AG08396 (cell line): ENCODE results near the gene ZNF185.
"Not testable (repeated sequence)": the region's sequence is repeated elsewhere in the genome, so short reads cannot be mapped to it uniquely, and the experiment has no call there.

ENCODE experiments used
- DNase-seq: peaks from one replicate; pipeline ENCODE4 v3.0.0; 2012; ENCODE audit warnings: low spot score, mixed read lengths

The ZNF185 gene

DNA sequence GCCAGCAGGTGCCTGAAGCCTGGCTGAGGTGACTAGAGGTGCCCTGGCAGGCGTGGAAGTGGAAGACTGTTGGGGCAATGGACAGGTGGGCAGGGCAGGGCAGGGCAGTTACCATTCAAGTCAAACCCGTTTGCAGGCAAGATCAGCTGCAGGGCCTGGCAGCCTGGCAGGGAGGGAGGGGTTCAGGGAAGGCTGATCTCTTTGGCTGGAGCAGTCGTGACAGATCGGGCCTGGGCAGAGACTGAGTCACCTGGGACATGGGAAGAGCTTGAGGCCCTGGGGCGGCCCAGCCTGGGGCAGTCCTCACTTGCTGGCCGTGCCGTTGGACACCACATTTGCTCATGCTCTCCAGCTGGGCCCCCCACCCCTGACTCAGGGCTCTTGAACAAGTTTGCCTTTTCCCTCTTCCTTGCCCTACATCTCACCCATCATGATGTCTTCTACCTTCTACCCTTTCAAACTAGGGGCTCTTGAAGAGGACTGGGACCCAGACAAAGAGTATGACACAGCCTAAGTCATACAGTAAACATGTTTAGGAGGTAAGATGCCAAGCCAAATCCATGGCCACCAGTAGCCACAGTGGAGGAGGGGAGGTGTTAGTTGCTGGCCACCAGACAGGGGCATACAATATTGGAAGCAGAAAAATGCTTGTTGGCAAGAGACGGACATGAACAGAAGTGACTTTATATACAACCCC is 2.0 kb upstream of the ZNF185 start:
- DNase-seq: no peak

DNA sequence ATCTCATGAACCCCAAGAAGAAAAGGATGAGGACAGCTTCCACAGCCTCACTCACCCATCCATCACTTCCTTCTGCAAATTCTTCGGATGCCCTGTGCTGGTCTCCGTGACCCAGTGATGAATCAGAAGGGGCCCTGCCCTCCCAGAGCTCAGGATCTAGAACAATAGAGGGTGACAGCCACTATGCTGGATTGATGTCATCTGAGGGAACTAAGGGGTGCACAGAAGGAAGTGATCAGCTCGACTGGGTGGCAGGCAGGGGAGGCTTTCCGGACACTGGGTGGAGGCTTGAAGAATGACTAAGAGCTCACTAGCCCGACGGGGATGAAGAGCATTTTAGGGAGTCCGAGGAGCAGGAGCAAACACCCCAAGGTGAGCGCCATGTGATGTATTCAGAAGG is 1.4 kb upstream of the ZNF185 start:
- DNase-seq: no peak

DNA sequence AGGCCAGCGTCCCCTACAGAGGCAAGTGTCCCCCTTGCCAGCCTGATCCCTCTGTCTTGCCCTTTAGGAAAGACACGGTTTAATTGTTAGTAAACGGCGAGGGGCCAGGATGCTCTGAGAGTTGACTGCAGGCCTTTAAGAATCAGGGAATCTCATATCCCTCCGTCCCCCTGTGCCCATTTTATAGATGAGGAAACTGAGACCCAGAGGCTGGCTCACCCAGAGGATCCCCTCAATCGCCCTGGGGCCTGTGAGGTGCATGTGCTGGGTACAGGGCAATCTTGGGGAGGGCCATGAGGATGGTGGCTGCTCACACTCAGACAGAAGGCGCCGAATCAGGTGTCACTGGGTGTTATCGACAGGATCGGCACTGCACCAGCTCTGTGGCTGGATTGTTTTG is 575 bp downstream of the ZNF185 start:
- DNase-seq: no peak

DNA sequence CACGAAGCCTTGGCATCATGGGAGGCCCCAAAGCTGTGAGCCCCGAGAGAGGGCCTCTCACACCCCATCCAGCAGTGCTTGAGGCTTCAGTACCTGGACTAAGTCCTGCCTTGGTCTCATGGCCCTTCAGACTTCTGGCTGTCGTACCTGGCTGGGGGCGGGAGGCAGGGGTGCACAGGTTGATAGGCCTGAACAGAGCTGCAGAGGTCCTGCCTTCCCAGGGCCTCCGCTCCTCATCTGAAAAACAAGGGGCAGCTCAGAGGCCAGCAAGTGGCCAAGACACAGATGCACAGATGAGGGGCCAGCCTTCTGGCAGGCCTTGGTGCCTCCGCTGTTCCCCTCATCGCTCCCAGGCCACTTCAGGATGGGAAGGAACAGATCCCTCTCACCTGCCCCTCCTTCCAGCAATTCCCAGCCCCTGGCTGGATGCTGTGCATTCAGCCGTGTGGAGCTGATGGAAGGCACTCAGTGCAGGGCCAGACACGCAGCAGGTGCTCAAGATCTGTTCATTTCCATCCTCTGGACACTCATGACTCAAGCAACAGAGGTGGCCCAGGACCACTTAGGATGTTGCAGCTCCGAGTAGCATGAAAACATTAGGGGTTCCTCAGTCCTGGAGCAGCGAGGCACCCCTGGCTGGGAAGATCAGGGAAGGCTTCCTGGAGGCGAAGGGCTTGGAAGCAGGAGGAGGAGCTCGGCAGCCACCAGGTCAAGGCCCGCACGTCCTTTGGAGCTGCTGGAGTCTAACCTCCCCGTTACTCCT is 1.4 kb downstream of the ZNF185 start:
- DNase-seq: no peak

DNA sequence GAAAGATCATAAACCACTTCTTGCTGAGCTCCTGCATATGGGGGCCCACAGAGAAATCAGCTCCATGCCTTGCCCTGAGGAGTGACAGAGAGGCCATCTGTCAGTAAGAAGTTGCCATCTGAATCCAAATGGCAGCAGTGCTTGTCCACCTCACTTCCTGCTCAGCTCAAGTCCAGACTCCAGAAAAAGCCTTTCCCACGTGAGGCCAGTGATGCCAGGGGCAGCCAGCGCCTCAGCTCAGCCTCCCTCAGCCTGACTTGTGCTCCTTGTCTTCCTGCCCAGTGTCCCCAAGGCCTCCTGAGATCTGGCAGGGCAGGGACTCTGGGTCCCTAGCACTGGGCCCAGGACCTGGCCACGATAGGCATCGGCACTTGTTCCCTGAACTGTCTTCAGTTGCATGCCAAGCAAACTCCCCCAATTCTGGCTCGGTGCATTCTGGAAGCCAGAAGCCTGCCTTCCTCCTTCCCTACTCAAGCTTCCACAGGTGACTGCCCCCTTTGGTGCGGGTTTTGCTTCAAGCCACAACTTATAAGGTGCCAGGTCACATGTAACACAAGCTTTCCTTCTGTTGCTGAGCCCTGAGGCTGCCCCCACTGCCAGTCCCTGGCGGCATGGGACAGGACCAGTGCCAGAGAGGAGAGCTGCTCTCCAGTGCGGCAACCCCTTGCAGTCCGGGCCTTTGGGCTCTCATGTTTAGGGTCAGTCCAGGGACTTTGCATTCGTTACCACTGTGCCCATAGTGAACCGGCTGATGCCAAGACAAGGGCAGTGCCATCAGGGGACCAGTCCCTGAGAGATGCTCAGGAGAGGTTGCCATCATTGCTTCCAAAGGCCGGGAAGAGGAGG is 2.2 kb downstream of the ZNF185 start:
- DNase-seq: no peak

DNA sequence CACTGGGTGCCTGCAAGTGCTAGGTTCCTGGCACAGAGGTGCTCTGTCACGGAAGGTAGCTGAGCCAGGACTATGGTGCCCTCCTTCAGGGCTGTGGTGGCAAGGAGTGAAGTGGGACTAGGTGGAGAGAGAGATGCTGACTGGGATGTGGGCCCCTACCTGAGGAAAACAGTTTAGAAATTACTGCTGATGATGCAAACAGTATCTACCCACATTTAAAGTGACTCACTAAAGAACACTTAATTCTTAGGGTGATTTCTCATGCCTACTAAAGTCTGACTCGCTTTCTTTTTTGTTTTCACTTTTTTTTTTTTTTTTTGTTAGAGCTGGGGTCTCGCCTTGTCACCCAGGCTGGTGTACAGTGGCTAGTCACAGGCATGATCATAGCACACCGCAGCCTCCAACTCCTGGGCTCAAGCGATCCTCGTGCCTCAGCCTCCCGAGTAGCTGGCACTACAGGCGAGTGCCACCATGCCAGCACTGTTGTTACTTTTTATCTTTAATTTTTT is 3.1 kb downstream of the ZNF185 start:
- no peak for DNase-seq

DNA sequence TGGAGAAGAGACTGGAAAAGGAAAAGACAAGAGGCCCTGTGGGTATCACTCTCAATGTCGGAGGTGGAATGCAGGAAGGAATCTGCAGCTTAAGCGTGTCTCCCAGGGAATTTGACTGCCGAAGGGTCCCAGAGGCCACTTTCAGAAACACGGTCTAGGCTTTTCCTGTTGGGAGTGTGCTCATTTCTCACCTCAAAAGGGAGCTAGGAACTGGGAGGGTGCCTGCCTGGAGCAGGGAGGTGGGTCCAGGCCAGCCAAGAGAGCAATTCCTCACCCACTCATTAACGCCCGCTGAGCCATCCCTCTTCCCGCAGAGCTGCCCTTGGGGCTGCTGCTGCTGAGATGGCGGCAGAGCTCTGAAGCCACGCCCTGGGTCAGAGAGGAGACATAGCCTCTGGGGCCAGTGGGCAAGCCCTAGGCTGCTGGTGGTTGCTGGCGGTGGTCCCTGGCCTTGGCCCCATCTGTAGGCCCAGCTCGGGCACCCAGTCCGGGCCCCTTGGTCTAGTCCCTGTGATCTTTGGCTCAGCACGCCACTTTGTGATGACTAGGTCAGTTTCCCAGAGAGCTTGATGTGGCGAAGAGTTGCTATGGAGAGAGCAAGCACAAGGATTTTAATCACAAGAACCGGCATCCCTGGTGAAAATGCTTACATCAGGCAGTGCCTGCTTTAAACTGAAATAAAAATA is 4.1 kb downstream of the ZNF185 start:
- no peak for DNase-seq

DNA sequence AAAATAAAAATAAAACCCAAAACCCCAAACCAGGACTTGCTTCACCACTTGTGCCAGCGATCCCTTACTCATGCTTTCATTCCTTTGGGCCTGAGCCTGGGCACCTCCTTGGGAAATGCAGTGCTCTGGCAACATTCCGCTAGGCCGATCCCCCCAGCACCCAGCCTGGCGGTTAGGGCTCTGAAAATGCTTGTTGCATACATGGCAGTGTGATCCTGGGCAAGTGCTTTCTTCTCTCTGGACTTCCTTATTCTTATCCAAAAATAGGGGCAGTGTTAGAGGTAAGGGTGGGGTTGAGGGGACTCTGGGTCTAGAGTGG is 4.6 kb downstream of the ZNF185 start:
- no peak for DNase-seq

DNA sequence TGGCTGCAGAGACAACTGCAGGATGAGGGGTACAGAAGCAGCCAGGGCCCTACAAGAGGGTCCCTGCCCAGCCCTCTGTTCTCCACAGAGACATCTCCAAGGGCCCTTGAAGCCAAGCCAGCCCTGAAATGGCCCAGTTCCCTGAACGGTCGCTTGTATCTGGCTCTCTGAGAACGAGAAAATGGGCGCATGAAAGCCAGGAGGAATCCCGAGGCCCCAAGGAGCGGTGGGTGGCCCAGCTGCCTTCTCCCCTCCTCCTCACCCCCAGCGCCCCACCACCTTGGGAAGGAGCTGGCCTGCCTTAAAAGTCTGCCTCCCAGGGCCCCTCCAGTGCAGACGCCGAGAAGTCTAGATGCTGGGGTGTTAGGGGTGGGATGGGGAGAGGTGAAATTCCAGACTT is 5.7 kb downstream of the ZNF185 start:
- no peak for DNase-seq

DNA sequence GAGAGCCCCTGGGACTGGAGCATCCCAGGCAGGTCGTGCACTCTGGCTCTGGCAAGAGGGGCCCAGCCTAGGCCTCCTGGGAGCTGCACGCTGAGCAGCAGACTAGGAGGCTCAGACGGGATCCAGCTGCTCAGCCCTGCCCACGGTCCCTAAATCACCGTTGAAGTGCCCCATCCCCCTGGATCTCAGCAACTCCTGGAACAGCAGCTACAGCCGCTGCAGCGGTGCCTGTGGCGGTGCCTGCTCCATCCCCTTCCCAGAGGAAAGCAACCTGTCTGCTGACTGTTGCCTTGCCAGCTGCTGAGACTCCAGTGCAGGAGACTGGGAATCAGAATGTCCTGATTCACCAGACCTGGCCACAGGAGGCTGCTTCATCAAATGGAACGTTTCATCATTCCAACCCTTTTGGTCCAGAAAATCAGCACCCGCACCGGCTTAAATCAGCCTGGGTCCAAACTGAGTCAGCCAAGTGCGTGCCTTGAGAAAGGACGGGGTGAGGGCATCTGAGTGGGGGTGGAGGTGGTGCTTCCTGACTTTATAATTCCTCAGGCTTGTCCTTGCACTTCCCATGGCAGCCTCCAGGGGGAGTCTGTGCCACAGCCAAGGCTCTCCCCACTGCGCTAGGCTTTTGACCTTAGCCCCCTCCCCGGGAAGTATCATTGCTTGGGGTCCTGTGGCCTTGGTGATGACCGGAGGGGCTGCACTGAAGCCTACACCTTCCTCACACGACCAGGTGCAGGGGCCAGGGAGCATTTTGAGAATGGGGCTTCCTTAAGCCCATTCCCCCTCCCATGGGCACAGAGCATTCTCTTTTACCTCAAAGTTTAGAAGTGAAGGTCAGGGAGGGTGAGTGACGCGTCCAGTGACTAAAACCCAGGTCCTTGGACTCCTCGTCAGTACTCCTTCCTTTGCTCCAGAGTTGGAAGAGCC is 6.5 kb downstream of the ZNF185 start:
- DNase-seq: peak; percentile 84

DNA sequence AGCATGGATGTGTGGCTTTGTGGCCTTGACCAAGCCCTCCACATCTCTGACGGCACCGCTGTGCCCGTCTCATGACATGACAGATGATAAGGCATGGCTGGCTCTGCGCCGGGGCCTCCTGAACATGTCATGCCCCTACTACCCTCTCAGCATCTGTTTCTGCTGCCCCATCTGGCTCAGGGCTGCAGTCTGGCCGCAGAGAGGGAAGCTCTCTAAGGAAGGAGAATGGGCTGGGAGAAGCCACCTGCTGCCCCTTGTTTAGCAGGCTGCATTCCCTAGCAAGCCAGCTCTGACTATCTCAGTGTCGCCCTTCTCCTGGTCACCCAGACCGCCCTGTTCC is 7.2 kb downstream of the ZNF185 start:
- DNase-seq: no peak

DNA sequence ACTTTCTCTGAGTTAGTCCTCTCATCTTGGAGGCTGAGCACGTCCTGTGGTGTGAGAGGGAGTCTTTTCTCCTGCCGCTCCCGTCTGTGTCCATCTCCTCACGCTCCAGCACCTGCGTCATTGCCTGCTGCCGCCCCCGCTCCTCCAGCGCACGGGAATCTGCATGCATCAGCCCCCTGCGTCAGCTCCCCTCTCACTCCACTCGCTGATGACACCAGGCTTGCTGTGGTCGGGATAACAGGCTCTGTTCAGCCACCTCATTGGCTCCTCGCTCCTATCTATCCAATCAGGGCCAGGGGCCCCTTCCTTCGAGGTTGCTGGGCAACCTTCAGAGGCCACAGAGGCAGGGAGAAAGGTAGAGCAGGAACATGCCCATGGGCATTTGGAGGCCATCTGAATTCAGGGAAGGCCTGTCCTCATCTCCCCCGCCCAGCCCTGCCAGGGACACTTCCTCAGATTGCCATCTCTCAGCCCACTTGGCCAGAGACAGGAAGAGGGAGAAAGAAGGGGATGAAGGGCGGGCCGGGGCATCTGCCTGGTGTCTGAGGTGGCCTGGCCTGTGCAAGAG is 9.3 kb downstream of the ZNF185 start:
- peak; percentile 50 for DNase-seq

DNA sequence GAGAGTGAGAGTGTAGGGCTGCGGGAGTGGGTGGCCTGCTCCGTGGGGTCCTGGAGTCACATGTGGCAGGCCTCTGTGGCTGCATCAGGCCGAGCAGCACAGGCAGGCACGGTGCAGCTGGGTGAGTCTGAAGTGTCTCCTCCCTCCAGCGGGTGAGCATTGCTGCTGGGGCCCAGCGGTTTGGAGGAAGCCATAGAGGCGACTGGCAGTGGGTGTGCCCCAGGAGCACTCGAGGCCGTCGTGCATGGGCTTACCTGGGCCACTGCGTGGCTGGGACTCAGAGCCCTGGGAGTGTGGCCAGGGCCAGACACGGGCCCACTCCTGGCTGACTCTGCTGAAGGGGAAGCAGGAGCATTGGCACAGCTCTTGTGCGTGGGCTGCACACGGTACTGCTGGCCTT is 10.6 kb downstream of the ZNF185 start:
- no peak for DNase-seq

DNA sequence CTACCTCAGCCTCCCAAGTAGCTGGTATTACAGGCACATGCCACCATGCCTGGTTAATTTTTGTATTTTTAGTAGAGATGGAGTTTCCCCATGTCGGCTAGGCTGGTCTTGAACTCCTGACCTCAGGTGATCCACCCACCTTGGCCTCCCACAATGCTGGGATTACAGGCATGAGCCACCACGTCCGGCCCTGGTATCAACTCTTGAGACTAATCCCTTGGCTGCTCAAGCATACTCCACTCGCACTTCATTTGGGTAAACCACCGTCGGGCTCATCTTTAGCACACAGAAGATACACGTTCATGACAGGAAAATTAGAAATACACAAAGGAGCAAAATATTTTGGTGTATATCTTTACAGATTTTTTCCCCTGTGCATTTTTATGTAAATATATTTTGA is 12.2 kb downstream of the ZNF185 start:
- not testable (repeated sequence) for DNase-seq

DNA sequence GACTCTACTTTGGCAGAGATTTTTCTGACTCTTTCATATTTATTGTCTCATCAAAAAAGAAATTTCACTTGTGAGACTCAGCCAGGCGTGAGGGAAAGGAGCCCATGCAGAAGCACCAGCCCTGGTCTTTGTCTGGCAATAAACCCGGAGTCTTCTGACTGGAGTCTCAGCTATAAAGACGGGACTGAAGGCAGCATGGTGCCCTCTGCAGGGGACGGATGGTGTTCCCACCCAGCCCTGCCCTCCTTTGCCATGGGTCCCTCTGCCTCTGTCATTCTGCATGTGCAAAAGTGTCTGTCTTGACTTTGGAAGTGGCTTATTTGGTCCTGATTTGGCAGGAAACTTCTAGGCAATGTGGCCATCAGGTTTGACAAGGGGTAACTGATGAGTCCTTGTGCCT is 14.2 kb downstream of the ZNF185 start:
- no peak for DNase-seq

DNA sequence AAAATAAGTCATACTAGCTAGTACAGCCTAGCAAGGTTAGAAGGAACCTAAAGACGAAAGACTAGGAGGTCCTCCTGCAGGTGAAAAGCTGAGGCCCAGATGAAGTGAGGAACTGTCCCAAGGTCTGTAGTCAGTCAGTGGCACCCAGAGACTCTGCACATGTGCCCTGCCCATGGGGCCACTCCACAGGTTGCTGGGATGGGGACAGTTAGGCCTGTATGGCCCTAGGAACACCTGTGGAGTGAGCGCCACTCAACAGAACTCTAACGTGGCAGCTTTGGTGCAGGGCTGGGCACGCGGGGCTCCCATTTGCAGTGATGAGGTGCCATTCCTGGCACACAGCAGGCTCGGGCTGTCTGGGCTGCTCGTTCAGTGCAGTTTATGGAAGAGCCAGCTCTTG is 14.8 kb downstream of the ZNF185 start:
- DNase-seq: no peak

DNA sequence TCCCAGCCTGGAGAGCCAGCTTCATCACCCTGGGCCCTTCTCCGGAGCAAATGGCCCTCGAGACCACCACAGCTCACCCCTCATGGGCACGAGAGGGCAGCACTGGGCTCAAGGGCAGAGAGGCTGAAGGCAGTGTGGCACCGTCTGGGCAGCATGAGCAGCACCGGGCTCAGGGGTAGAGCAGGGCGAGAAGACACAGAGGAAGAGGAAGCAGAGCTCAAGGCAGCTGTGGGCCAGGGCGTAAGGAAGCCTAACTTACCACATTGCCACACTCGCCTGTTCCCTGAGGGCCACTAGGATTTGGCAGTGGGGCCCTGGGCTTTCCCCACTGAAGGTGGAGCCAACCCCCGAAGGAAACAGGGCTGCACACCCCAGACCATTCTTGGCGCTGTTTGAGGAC is 15.5 kb downstream of the ZNF185 start:
- no peak for DNase-seq

DNA sequence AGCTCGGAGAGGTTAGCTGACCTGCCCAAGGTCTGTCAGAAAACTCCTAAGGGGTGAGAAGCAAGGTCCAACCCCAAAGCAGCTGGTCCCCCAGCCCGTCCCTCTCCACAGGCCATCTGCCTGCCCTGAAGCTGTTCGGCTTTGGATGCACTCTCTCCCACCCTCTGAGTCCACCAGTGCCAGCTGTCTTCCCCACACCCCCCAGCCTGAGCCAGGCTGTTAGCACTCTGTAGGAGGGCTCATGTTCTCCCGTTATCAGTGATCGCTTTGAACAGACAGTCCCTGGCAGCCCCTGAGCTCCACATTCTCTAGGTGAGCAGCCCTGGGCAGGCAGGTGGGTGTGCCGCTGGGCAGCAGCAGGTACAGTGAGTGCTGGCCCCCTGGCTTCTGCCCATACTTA is 16.0 kb downstream of the ZNF185 start:
- no peak for DNase-seq

DNA sequence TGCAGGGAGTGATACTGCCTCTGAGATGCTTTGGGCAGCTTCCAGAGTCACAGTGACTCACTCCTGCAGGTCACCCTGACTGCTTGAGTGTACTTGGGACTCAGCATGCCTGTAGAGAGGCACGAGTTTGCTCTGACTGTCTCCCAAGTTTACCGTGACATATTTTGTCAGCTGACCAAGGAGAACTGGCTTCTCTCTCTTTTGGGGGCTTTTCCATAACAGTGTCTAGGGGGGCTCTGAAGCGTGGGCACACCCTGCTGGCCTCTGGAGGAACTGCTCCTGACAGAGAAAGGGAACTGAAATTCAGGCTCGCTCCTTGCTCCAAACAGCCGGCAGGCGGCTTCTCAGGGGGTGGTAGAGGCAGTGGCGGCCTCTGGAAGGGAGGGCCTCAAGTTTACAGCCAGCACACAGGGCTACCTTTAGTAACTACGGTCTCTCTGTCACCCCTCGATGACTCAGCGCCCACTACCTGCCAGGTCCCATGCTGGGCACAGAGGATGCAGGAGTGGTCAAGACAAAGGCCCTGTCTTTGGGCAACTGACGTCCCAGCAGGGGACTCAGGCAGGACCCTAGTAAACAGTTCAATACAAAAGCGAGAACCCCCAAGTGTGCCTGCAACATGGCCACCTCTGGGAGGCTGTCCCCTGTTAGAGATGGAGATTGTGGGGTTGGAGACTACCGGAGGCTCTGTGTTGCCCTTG is 17.8 kb downstream of the ZNF185 start:
- DNase-seq: peak; percentile 68
